Measurements from ENCODE around the gene TPTE2.
"Not testable (repeated sequence)": the region's sequence is repeated elsewhere in the genome, so short reads cannot be mapped to it uniquely, and the experiment has no call there.

TPTE2 gene

DNA sequence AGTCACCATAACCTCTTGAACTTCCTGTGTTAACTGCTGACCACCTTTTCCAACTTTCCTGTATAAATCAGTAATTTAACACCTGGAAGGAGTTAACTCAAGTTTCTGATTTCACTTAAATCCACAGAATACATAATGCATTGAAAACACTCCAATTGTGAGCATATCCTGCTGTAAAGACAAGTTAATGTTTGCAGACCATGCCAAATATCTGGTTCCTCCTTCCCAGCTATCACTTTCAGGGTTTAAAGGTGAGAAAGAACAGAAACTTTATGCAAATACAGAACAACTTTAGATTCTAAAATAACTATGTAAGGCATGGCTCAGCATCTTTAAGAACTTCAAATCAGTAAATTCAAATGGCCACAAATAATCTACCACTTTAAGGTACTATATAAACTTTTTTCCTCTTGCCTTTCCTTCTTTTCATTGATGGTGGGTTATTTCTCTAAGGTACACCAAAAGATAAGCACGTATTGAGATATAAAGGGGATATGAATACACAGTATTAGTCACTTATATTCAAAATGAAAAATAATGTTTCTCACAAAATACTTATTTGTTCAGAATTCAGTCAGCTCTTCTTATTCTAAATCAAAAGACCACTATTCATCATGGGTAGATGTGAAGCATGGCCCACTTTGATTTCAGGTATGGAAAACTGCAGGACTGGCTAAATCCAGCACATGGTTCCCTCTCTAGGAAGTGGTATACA, 6.6 kb upstream of the TPTE2 start:
- DNase-seq (ENCODE audit: low spot score), result no peak

DNA sequence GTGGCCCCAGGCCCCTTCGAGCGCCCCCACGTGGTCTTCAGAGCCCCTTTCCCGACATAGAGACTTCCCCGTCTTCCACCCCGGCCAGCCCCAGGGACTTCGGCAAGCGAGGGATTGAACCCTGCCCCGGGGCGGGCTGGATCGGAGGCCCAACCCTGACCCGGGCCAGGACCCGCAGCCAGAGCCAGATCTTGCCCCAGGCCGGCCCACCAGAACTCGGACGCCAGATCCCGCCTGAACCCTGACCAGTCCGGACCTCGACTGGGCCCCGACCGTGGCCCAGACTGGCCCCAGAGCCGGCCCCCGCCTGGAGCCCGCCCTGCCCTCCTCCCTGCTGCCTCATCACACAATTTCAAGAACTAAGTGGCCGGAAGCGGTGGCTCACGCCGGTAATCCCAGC, 253 bp upstream of the TPTE2 start:
- DNase-seq (ENCODE audit: low spot score), result no peak

DNA sequence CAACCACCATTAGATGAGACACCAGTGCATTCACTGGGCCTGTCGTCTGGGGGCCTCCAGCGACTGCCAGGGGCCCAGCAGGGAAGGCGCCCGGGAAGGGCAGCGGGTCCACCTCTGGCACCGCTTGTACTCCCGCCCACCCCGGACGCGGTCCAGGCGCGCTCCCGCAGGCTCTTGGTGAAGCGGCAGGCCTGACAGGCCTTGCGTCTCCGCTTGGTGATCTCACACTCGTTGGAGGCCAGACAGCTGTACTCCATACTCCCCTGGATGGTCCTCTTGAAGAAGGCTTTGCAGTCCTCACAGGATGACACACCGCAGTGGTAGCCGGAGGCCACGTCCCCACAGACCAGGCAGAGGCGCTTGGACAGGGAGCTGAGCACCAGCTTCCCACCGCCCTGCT, 660 bp downstream of the TPTE2 start:
- not testable (repeated sequence) for DNase-seq (ENCODE audit: low spot score)

DNA sequence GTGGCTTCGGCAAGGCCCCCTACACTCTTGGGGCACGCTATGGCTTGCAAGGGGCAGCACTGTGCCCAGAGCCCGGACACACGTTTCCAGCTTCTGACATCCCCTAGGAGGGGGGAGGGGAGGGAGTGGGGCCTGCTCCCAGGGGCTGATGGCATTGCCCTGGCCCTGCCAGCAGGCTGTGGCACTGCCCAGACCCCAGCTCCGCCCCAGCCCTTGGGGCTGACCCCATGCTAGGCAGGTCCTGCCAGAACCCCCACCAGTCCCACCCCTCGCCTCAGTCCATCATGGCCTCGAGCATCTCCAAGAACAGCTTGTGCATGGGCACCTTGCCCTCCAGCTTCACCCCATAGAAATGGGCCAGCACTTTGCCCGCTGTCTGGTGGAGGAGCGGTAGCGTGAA, 1.6 kb downstream of the TPTE2 start:
- not testable (repeated sequence) for DNase-seq (ENCODE audit: low spot score)

DNA sequence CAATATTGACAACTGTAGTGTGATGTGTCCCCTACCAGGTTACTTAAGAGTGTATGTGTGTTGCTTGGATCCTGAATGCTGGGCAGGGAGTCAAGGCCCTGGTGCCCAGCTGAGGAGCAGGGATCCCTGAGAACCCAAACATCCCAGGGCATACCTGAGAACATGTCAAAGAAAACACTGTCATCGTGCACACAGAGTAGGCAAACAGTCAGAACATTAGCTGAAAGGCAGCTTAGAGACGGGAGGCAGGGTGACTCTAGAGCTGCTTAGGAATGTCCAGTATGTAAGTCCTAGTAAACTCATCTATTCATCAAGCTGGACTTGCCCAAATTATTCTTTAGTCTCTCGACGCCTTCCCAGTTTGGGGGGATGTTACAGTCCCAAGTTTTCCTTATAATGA, 4.0 kb downstream of the TPTE2 start:
- not testable (repeated sequence) for DNase-seq (ENCODE audit: low spot score)

DNA sequence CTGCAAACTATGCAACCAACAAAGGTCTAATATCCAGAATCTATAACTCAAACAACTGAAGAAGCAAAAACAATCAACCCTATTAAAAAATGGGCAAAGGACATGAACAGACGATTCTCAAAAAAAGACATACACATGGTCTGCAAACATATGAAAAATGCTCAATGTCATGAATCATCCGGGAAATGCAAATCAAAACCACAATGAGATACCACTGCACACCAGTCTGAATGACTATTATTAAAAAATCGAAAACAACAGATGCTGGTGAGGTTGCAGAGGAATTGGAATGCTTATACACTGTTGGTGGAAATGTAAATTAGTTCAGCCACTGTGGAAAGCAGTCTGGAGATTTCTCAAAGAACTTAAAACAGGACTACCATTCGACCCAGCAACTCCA, 12.1 kb downstream of the TPTE2 start:
- not testable (repeated sequence) for DNase-seq (ENCODE audit: low spot score)

DNA sequence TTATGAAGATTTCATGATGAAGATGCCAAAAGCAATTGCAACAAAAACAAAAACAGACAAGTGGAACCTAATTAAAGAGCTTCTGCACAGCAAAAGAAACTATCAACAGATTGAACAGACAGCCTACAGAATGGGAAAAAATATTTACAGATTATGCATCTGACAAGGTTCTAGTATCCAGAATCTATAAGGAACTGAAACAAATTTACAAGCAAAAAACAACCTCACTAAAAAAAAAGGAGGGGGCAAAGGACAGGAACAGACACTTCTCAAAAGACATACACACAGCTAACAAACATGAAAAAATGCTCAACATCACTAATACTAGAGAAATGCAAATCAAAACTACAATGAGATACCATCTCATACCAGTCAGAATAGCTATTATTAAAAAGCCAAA, 35.7 kb downstream of the TPTE2 start:
- not testable (repeated sequence) for DNase-seq (ENCODE audit: low spot score)

DNA sequence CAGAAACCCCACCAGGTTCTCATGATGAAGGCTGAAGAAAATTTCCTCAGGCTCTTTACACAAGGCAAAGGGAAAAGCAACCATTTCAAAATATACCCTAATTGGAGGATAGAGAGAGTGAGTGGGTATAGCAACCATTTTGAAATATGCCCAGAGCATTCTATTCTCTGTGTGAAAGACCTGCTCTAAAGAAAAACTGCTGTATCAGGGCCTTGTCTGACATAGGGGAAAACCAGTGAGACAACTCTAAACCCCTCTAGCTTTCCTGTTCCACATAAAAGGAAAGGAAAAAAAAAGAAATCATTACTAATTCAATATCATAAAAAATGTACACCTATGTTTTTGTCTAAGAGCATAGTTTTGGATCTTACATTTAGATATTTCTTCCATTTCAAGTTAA, 42.3 kb downstream of the TPTE2 start:
- DNase-seq (ENCODE audit: low spot score), result no peak

DNA sequence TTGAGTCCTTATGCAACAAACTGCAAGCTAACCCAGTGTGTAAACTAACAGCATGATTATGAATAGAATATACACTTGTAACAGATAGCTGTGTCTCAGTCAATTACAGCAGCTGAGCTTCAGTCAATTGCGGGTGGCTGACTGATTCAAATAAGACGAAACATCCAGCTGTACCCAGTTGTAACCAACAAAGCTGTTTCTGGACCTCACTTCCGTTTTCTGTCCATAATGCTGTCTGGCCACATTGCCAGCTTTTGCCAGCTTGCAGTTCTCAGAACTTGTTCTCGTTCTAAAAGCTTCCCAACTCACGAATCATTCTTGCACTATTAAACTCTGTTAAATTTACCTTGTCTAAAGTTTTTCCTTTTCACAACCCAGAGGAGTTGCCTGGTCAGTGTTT, 53.7 kb downstream of the TPTE2 start:
- DNase-seq (ENCODE audit: low spot score), result not testable (repeated sequence)

DNA sequence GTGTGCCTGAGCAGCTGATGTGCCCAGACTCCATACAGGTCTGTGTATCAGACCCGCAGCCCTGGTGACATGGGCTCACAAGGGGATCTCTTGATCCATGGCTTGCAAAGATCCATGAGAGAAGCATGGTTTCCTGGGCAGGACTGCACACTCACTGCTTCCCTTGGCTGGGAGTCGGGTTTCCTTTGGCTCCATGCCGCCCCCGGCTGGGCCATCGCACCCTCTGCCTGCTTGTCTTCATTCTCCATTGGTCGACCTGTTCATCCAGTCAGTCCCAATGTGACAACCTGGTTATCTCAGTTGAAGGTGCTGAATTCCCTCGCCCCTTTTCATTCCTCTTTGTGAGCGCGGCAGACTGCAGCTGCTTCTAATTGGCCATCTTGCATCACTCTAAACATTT, 101.2 kb downstream of the TPTE2 start:
- not testable (repeated sequence) for DNase-seq (ENCODE audit: low spot score)

DNA sequence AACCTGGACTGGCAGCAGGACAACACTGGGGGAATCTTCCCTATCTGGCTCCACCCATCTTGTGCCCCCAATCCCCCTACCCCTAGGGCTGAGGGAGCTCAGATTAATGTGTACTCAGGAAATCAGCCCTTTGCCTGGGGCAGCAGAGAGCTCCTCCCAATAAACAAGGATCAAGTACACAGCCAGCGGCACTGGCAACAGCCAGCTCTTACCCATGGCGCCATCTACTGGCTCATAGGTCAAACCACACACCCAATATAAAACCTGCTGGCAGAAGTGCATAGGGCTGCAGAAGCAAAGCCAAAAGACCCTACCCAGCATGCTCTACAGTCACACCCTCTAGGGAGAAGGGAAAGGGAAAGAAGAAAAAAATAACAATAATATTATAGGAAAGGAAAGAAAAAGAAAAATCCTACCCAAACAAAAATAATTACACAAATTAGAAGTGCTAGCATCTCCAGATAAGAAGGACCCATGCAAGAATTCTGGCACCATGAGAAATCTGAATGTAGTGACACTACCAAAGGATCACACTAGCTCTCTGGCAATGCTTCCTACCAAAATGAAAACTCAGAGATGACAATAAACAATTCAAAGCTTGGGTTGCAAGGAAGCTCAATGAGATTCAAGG, 122.2 kb downstream of the TPTE2 start:
- DNase-seq (ENCODE audit: low spot score), result not testable (repeated sequence)

DNA sequence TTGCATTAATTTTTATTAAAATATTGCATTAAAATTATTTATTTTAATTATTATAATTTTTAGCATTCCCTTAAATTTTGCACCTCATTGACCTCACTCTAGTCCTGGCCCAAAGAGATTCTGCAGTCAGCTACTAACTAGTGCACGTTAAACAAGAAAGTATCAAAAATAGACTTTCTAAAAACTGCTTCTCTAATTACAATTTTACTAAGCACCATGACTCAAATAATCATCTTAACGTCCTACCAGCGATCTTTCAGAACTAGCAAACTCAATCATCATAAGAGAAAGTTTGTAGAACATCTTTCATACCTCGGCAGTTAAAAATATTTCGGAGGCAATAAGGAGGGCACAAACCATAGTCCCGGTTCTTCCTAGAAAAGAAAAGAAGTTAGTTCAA, 123.6 kb downstream of the TPTE2 start:
- not testable (repeated sequence) for DNase-seq (ENCODE audit: low spot score)

DNA sequence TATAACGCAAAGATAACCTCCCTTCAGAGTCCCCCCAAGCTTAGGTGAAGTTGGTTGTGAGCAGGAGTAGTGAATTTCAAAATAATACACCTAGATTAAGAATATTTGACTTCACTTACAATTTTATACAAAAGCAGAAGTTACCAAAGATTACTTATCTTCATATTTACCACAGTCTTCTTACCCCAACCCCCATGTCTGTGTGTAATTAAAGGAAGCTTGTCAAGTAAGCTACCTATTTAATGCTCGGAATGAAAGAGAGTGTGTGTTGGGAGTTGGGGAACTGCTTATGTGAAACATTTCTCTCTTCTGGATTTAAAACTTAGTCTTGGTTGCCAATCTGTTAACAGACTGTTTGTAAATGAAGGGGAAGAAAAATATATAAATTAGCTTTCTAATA, 139.1 kb downstream of the TPTE2 start:
- not testable (repeated sequence) for DNase-seq (ENCODE audit: low spot score)

DNA sequence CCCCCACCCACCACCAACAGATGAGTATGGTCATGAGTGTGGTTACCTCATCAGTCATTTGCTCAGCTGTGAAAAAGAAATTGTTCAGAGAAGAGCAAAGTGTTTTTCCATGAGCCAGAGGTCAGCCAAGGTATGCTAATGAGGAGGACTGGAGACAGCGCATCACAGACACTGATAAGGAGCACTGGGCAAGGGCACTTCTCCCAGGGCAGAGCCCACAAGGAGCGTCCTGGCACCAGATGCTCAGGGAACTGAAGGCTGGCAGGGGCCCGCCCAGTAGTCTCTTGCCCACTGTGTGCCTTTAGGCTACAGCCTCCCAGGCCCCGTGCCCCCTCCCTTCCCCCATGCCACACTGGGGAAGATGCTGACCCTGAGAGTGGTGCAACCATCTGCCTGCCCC, 148.8 kb downstream of the TPTE2 start:
- DNase-seq (ENCODE audit: low spot score), result not testable (repeated sequence)

DNA sequence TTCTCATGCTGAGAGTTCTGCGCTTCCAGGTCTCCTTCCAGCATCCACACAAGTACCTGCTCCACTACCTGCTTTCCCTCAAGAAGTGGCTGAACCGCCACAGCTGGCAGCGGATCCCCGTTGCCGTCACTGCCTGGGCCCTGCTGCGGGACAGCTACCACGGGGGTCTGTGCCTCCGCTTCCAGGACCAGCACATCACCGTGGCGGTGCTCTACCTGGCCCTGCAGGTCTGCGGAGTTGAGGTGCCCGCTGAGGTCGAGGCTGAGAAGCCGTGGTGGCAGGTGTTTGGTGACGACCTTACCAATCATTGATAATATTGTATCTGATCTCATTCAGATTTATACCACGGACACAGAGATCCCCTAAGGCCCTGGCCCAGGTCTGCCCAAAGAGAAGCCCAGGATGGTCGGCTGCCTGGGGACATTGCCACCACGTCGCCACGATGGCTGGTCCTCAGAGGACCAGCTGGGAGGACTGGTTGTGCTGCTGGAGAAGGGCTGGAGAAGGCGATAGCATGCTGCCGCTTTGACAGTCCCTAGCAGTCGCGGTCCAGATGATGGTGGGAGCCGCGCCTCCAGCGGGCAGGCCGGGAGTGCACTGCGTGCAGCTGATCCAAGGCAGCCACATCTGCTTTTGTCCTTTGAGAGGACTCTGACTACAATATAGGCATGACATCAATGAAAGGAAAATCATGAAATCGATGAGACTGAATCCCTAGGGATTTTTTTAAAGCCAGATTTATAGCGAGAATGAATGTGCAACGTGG, 178.4 kb downstream of the TPTE2 start:
- not testable (repeated sequence) for DNase-seq (ENCODE audit: low spot score)

DNA sequence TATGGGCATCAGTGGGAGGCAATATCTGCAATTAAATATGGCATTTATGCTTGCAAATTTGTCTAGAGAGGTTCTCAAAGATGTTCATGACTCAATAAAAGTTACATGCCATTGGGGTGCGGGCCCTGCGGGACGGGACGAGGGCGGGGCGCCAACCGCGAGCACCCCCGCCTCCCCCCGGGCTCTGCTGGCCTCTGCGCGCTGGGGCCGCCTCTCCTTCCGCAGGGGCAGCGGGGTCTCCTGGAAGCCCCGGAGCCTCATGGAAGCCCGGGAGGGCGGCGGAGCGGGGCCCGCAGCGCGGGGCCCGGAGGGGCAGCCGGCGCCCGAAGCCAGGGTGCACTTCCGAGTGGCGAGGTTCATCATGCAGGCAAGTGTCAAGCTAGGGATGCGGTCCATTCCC, 179.2 kb downstream of the TPTE2 start:
- no peak for DNase-seq (ENCODE audit: low spot score)

Measured in AG20443 (cell line).